Measurements from ENCODE around the gene HHAT.

The HHAT gene

GRCh38 chr1:210516092-210516656 lies 187.5 kb downstream of the HHAT start:
- Histone ChIP-seq H3K9ac (ENCODE audit: low read length in 5 of 5) (no peak overlapping the region), H3K4me1 (ENCODE audit: control insufficient read depth in 5 of 5, insufficient read depth in 5 of 5, low read length in 5 of 5) (no peaks in the 10 kb centered on the region), H3K9me3 (ENCODE audit: control insufficient read depth in 5 of 5, low read length in 5 of 5) (no peaks in the 10 kb centered on the region), H3K27ac (ENCODE audit: low read depth, low read length) (no peak overlapping the region), H3K4me3 (ENCODE audit: low read depth in 1 of 5, low read length in 5 of 5) (no peak overlapping the region), H3K27me3 (ENCODE audit: control insufficient read depth in 5 of 5, insufficient read depth in 4 of 5, low read length in 5 of 5) (no peaks in the 10 kb centered on the region), H3K36me3 (ENCODE audit: control insufficient read depth in 5 of 5, insufficient read depth in 5 of 5, low read length in 5 of 5) (peaks cover 0 to 2% (median 0%) of the 10 kb centered on the region in 5 donors)

- H3K36me3 ChIP-seq (ENCODE audit: control insufficient read depth in 5 of 5, insufficient read depth in 5 of 5, low read length in 5 of 5), result peaks cover 0 to 2% (median 0%) of the 10 kb centered on the region in 5 donors
- H3K27ac ChIP-seq (ENCODE audit: low read depth, low read length), result no peak overlapping the region
These were observed 188.2 kb downstream of the HHAT start for GRCh38 chr1:210516697-210517459.

GRCh38 chr1:210523830-210524229 lies 195.1 kb downstream of the HHAT start:
- H3K27ac ChIP-seq (ENCODE audit: low read depth, low read length), result no peak overlapping the region
- no peak overlapping the region for H3K4me3 ChIP-seq (ENCODE audit: low read depth in 1 of 5, low read length in 5 of 5)
- no peaks in the 10 kb centered on the region for H3K36me3 ChIP-seq (ENCODE audit: control insufficient read depth in 5 of 5, insufficient read depth in 5 of 5, low read length in 5 of 5)
- H3K9me3 ChIP-seq (ENCODE audit: control insufficient read depth in 5 of 5, low read length in 5 of 5), result no peaks in the 10 kb centered on the region
- H3K27me3 ChIP-seq (ENCODE audit: control insufficient read depth in 5 of 5, insufficient read depth in 4 of 5, low read length in 5 of 5), result no peaks in the 10 kb centered on the region
- no peak overlapping the region for H3K9ac ChIP-seq (ENCODE audit: low read length in 5 of 5)
- no peaks in the 10 kb centered on the region for H3K4me1 ChIP-seq (ENCODE audit: control insufficient read depth in 5 of 5, insufficient read depth in 5 of 5, low read length in 5 of 5)

More at GRCh38 chr1:210516697-210517459, 188.2 kb downstream of the HHAT start:
- Histone ChIP-seq H3K27me3 (ENCODE audit: control insufficient read depth in 5 of 5, insufficient read depth in 4 of 5, low read length in 5 of 5) (no peaks in the 10 kb centered on the region), H3K4me1 (ENCODE audit: control insufficient read depth in 5 of 5, insufficient read depth in 5 of 5, low read length in 5 of 5) (no peaks in the 10 kb centered on the region), H3K4me3 (ENCODE audit: low read depth in 1 of 5, low read length in 5 of 5) (no peak overlapping the region), H3K9ac (ENCODE audit: low read length in 5 of 5) (no peak overlapping the region), H3K9me3 (ENCODE audit: control insufficient read depth in 5 of 5, low read length in 5 of 5) (no peaks in the 10 kb centered on the region)

GRCh38 chr1:210525716-210526454 lies 197.2 kb downstream of the HHAT start:
- H3K9ac ChIP-seq (ENCODE audit: low read length in 5 of 5), result no peak overlapping the region
- H3K9me3 ChIP-seq (ENCODE audit: control insufficient read depth in 5 of 5, low read length in 5 of 5), result no peaks in the 10 kb centered on the region
- H3K27me3 ChIP-seq (ENCODE audit: control insufficient read depth in 5 of 5, insufficient read depth in 4 of 5, low read length in 5 of 5), result no peaks in the 10 kb centered on the region
- no peak overlapping the region for H3K4me3 ChIP-seq (ENCODE audit: low read depth in 1 of 5, low read length in 5 of 5)
- H3K36me3 ChIP-seq (ENCODE audit: control insufficient read depth in 5 of 5, insufficient read depth in 5 of 5, low read length in 5 of 5), result no peaks in the 10 kb centered on the region
- no peaks in the 10 kb centered on the region for H3K4me1 ChIP-seq (ENCODE audit: control insufficient read depth in 5 of 5, insufficient read depth in 5 of 5, low read length in 5 of 5)
- H3K27ac ChIP-seq (ENCODE audit: low read depth, low read length), result no peak overlapping the region

- Histone ChIP-seq H3K4me3 (ENCODE audit: low read depth in 1 of 5, low read length in 5 of 5) (no peak overlapping the region), H3K9me3 (ENCODE audit: control insufficient read depth in 5 of 5, low read length in 5 of 5) (no peaks in the 10 kb centered on the region), H3K36me3 (ENCODE audit: control insufficient read depth in 5 of 5, insufficient read depth in 5 of 5, low read length in 5 of 5) (no peaks in the 10 kb centered on the region), H3K9ac (ENCODE audit: low read length in 5 of 5) (no peak overlapping the region), H3K4me1 (ENCODE audit: control insufficient read depth in 5 of 5, insufficient read depth in 5 of 5, low read length in 5 of 5) (no peaks in the 10 kb centered on the region), H3K27ac (ENCODE audit: low read depth, low read length) (no peak overlapping the region), H3K27me3 (ENCODE audit: control insufficient read depth in 5 of 5, insufficient read depth in 4 of 5, low read length in 5 of 5) (no peaks in the 10 kb centered on the region)
These were observed 198.4 kb downstream of the HHAT start for GRCh38 chr1:210527091-210527490.

GRCh38 chr1:210531475-210532222 lies 202.9 kb downstream of the HHAT start:
- no peak overlapping the region for H3K4me3 ChIP-seq (ENCODE audit: low read depth in 1 of 5, low read length in 5 of 5)
- H3K27me3 ChIP-seq (ENCODE audit: control insufficient read depth in 5 of 5, insufficient read depth in 4 of 5, low read length in 5 of 5), result no peaks in the 10 kb centered on the region
- H3K9me3 ChIP-seq (ENCODE audit: control insufficient read depth in 5 of 5, low read length in 5 of 5), result no peaks in the 10 kb centered on the region
- no peak overlapping the region for H3K9ac ChIP-seq (ENCODE audit: low read length in 5 of 5)
- H3K36me3 ChIP-seq (ENCODE audit: control insufficient read depth in 5 of 5, insufficient read depth in 5 of 5, low read length in 5 of 5), result no peaks in the 10 kb centered on the region
- no peaks in the 10 kb centered on the region for H3K4me1 ChIP-seq (ENCODE audit: control insufficient read depth in 5 of 5, insufficient read depth in 5 of 5, low read length in 5 of 5)
- H3K27ac ChIP-seq (ENCODE audit: low read depth, low read length), result no peak overlapping the region

- Histone ChIP-seq H3K36me3 (ENCODE audit: control insufficient read depth in 5 of 5, insufficient read depth in 5 of 5, low read length in 5 of 5) (no peaks in the 10 kb centered on the region), H3K4me3 (ENCODE audit: low read depth in 1 of 5, low read length in 5 of 5) (no peak overlapping the region), H3K27me3 (ENCODE audit: control insufficient read depth in 5 of 5, insufficient read depth in 4 of 5, low read length in 5 of 5) (no peaks in the 10 kb centered on the region), H3K9me3 (ENCODE audit: control insufficient read depth in 5 of 5, low read length in 5 of 5) (no peaks in the 10 kb centered on the region), H3K9ac (ENCODE audit: low read length in 5 of 5) (no peak overlapping the region), H3K4me1 (ENCODE audit: control insufficient read depth in 5 of 5, insufficient read depth in 5 of 5, low read length in 5 of 5) (no peaks in the 10 kb centered on the region), H3K27ac (ENCODE audit: low read depth, low read length) (no peak overlapping the region)
These were observed 203.5 kb downstream of the HHAT start for GRCh38 chr1:210532223-210532598.

- Histone ChIP-seq H3K9me3 (ENCODE audit: control insufficient read depth in 5 of 5, low read length in 5 of 5) (no peaks in the 10 kb centered on the region), H3K27ac (ENCODE audit: low read depth, low read length) (no peak overlapping the region), H3K4me1 (ENCODE audit: control insufficient read depth in 5 of 5, insufficient read depth in 5 of 5, low read length in 5 of 5) (no peaks in the 10 kb centered on the region), H3K27me3 (ENCODE audit: control insufficient read depth in 5 of 5, insufficient read depth in 4 of 5, low read length in 5 of 5) (no peaks in the 10 kb centered on the region), H3K4me3 (ENCODE audit: low read depth in 1 of 5, low read length in 5 of 5) (no peak overlapping the region), H3K36me3 (ENCODE audit: control insufficient read depth in 5 of 5, insufficient read depth in 5 of 5, low read length in 5 of 5) (no peaks in the 10 kb centered on the region), H3K9ac (ENCODE audit: low read length in 5 of 5) (no peak overlapping the region)
These were observed 207.1 kb downstream of the HHAT start for GRCh38 chr1:210535761-210536160.

GRCh38 chr1:210536254-210536961 lies 207.7 kb downstream of the HHAT start:
- Histone ChIP-seq H3K9me3 (ENCODE audit: control insufficient read depth in 5 of 5, low read length in 5 of 5) (no peaks in the 10 kb centered on the region), H3K36me3 (ENCODE audit: control insufficient read depth in 5 of 5, insufficient read depth in 5 of 5, low read length in 5 of 5) (no peaks in the 10 kb centered on the region), H3K27me3 (ENCODE audit: control insufficient read depth in 5 of 5, insufficient read depth in 4 of 5, low read length in 5 of 5) (no peaks in the 10 kb centered on the region), H3K4me3 (ENCODE audit: low read depth in 1 of 5, low read length in 5 of 5) (no peak overlapping the region), H3K9ac (ENCODE audit: low read length in 5 of 5) (no peak overlapping the region), H3K4me1 (ENCODE audit: control insufficient read depth in 5 of 5, insufficient read depth in 5 of 5, low read length in 5 of 5) (no peaks in the 10 kb centered on the region), H3K27ac (ENCODE audit: low read depth, low read length) (no peak overlapping the region)
